ENCODE results near the gene CCDC18. TPM values are rescaled to one million over a fixed set of nuclear protein-coding genes. Genes with fewer than 3 reads are reported as not detected.
"Not testable (repeated sequence)": the region's sequence is repeated elsewhere in the genome, so short reads cannot be mapped to it uniquely, and the experiment has no call there.

CCDC18 gene
- total RNA-seq, 4 donors from 2014 or later = 1.4 to 4.6 (median 1.8) TPM

- intact Hi-C loops (cut with DNase I) = no loop called here
- H3K36me3 ChIP-seq = peaks cover 0 to 19% (median 0%) of the 10 kb centered on the region in 4 donors
- H3K4me1 ChIP-seq = no peaks in the 10 kb centered on the region
- H3K27me3 ChIP-seq = no peaks in the 10 kb centered on the region
- WGBS = 90% methylated on average over 5 of the region's 5 CpGs
- no peak overlapping the region for H3K27ac ChIP-seq (replicated peaks in 1 of 4)
- peaks cover 0 to 3% (median 0%) of the 10 kb centered on the region in 4 donors for H3K9me3 ChIP-seq
- no peak for DNase-seq (ENCODE audit: extremely low spot score)
- no peak overlapping the region for H3K4me3 ChIP-seq
- TF ChIP-seq POLR2A (IDR thresholded peaks at IDR 0.05; ENCODE audit: low read depth) = no peak
- TF ChIP-seq CTCF (IDR thresholded peaks at IDR 0.05) = no peak
Measured at GRCh38 chr1:93275634-93276295, 95.2 kb downstream of the CCDC18 start.

GRCh38 chr1:93277530-93277929, 97.0 kb downstream of the CCDC18 start:
- 62% methylated on average over 3 of the region's 3 CpGs for whole genome bisulfite sequencing
- peaks cover 0 to 25% (median 0%) of the 10 kb centered on the region in 4 donors for H3K36me3 ChIP-seq
- H3K27me3 ChIP-seq; DNase-seq (ENCODE audit: extremely low spot score); H3K4me3 ChIP-seq; H3K27ac ChIP-seq (replicated peaks in 1 of 4); H3K9me3 ChIP-seq; intact Hi-C loops (cut with DNase I); H3K4me1 ChIP-seq: not testable (repeated sequence)

GRCh38 chr1:93283496-93283895, 103.0 kb downstream of the CCDC18 start:
- H3K27ac ChIP-seq (replicated peaks in 1 of 4) = no peak overlapping the region
- DNase-seq (ENCODE audit: extremely low spot score) = no peak
- peaks cover 0 to 3% (median 0%) of the 10 kb centered on the region in 4 donors for H3K9me3 ChIP-seq
- WGBS = 82% methylated on average over 1 of the region's 1 CpG
- H3K36me3 ChIP-seq = peaks cover 0 to 31% (median 0%) of the 10 kb centered on the region in 4 donors
- H3K4me3 ChIP-seq = no peak overlapping the region
- H3K4me1 ChIP-seq = no peaks in the 10 kb centered on the region
- TF ChIP-seq POLR2A (IDR thresholded peaks at IDR 0.05; ENCODE audit: low read depth) (no peak), CTCF (IDR thresholded peaks at IDR 0.05) (no peak), POLR2AphosphoS5 (IDR thresholded peaks at IDR 0.05) (no peak), EP300 (IDR thresholded peaks at IDR 0.05) (no peak)
- intact Hi-C loops (cut with DNase I) = no loop called here
- H3K27me3 ChIP-seq = no peaks in the 10 kb centered on the region

GRCh38 chr1:93288558-93288957, 108.0 kb downstream of the CCDC18 start:
- Histone ChIP-seq H3K9me3 (no peaks in the 10 kb centered on the region), H3K4me3 (no peak overlapping the region), H3K4me1 (no peaks in the 10 kb centered on the region), H3K36me3 (peaks cover 0 to 38% (median 6%) of the 10 kb centered on the region in 4 donors), H3K27ac (replicated peaks in 1 of 4) (no peak overlapping the region), H3K27me3 (no peaks in the 10 kb centered on the region)
- WGBS = 93% methylated on average over 2 of the region's 3 CpGs
- no peak for DNase-seq (ENCODE audit: extremely low spot score)
- TF ChIP-seq CTCF (IDR thresholded peaks at IDR 0.05) = no peak
- TF ChIP-seq POLR2AphosphoS5 (IDR thresholded peaks at IDR 0.05) = no peak
- intact Hi-C loops (cut with DNase I) = no loop called here

DNA sequence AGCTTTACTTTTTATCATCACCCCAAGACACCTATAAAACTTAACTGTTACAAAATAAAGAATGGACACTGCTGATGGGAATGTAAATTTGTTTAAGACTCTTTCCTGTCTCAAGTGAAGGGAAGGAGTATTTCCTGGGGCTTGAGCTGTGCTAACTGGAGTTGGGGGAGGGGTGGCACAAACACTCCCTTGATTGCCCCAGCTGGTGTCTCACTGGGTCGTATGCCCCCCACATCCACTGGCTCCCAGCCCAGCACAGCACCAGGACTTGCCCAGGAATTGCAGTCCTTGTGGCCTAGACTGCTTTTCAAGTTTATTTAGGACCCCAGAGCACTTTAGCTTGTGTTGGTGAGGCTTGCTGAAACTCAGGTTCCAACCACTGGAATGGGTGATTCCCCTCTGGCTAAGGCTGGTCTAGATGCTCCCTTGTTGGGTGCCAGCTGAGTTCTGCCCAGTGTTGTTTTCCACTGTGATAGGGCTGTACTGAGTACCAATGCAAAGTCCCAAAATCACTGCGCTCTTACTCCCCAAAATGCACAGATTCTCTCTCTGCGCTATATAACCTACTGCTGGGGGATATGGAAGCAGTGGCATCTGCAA, 116.1 kb downstream of the CCDC18 start:
- H3K4me1 ChIP-seq = no peaks in the 10 kb centered on the region
- DNase-seq (ENCODE audit: extremely low spot score) = no peak
- WGBS = 78% methylated on average over 3 of the region's 3 CpGs
- peaks cover 0 to 11% (median 0%) of the 10 kb centered on the region in 4 donors for H3K36me3 ChIP-seq
- H3K9me3 ChIP-seq = no peaks in the 10 kb centered on the region
- no peaks in the 10 kb centered on the region for H3K27me3 ChIP-seq
- no peak overlapping the region for H3K4me3 ChIP-seq
- no peak overlapping the region for H3K27ac ChIP-seq (replicated peaks in 1 of 4)
- intact Hi-C loops (cut with DNase I) = no loop called here
- no peak for TF ChIP-seq EP300 (IDR thresholded peaks at IDR 0.05)
- TF ChIP-seq POLR2AphosphoS5 (IDR thresholded peaks at IDR 0.05) = no peak
- no peak for TF ChIP-seq CTCF (IDR thresholded peaks at IDR 0.05)
- TF ChIP-seq POLR2A (IDR thresholded peaks at IDR 0.05; ENCODE audit: low read depth) = no peak

Measured in esophagus muscularis mucosa (tissue), 4 donors.